ENCODE measurements around the gene PRG3. TPM values are rescaled to one million over a fixed set of nuclear protein-coding genes. Genes with fewer than 3 reads are reported as not detected.

Gene PRG3
- total and polyA plus RNA-seq, 2 donors (not counting 1 experiment from before 2014, with no cell fraction given) = not detected

- Histone ChIP-seq H3K4me1 (ENCODE audit: control insufficient read depth in 2 of 2, insufficient read depth in 2 of 2, low read length in 2 of 2) (no peaks in the 10 kb centered on the region), H3K9me3 (ENCODE audit: control extremely low read depth in 1 of 3, control insufficient read depth in 2 of 3, insufficient read depth in 1 of 3, low read length in 2 of 3) (no peaks in the 10 kb centered on the region), H2AFZ (ENCODE audit: insufficient read depth, low read depth, low read length, poor library complexity, severe bottlenecking) (no peak overlapping the region), H3K9ac (ENCODE audit: low read length) (no peak overlapping the region), H3K27ac (ENCODE audit: low read length in 2 of 2) (no peak overlapping the region), H3K36me3 (replicated peaks in 1 of 2; ENCODE audit: control extremely low read depth in 1 of 2, control insufficient read depth in 1 of 2, extremely low read depth in 1 of 2, insufficient read depth in 2 of 2, low read length in 1 of 2) (no peaks in the 10 kb centered on the region), H3K4me2 (replicated peaks; ENCODE audit: low read depth, low read length, poor library complexity, severe bottlenecking) (no peak overlapping the region), H4K20me1 (ENCODE audit: control insufficient read depth, insufficient read depth, low read length, poor library complexity, severe bottlenecking) (no peaks in the 10 kb centered on the region), H3K4me3 (ENCODE audit: control extremely low read depth in 1 of 5, extremely low read depth in 1 of 5, insufficient read depth in 1 of 5, low read depth in 2 of 5, low read length in 4 of 5) (no peak overlapping the region), H3K79me2 (ENCODE audit: control insufficient read depth, insufficient read depth, low read length) (no peaks in the 10 kb centered on the region), H3K27me3 (replicated peaks in 1 of 4; ENCODE audit: control extremely low read depth in 1 of 4, control insufficient read depth in 3 of 4, insufficient read depth in 4 of 4, low read length in 3 of 4) (peaks cover 0 to 2% (median under 1%) of the 10 kb centered on the region in 4 experiments)
- TF ChIP-seq EZH2 (IDR thresholded peaks at IDR 0.05; ENCODE audit: borderline replicate concordance, insufficient read depth, low read depth, low read length, poor library complexity, severe bottlenecking) (no peak), CTCF (IDR thresholded peaks at IDR 0.05) (no peak)
- no peak for DNase-seq
- Mint-ChIP-seq H3K27me3 (peaks cover 14% of the 10 kb centered on the region), H3K27ac (no peak overlapping the region), H3K9me3 (ENCODE audit: insufficient read depth) (no peaks in the 10 kb centered on the region), H3K4me1 (no peaks in the 10 kb centered on the region), H3K4me3 (no peak overlapping the region)
- ChIA-PET CTCF (interaction anchor here (0.8 to 0.9 kb wide), 2 partner anchors 23 to 90 kb away, joined by 3 to 4 read pairs; no protein-coding TSS in a partner anchor), POLR2A (no interaction called here)
- 72% methylated on average over 11 of the region's 19 CpGs for WGBS (ENCODE audit: insufficient coverage)
- ATAC-seq (ENCODE audit: low read depth) = no peak
- intact Hi-C loops (cut with micrococcal nuclease) = no loop called here
Measured at GRCh38 chr11:57368106-57368844, 12.7 kb downstream of the PRG3 start.

- Histone ChIP-seq H3K4me1 (ENCODE audit: control insufficient read depth in 2 of 2, insufficient read depth in 2 of 2, low read length in 2 of 2) (no peaks in the 10 kb centered on the region), H3K4me3 (ENCODE audit: control extremely low read depth in 1 of 5, extremely low read depth in 1 of 5, insufficient read depth in 1 of 5, low read depth in 2 of 5, low read length in 4 of 5) (no peak overlapping the region), H3K27me3 (replicated peaks in 1 of 4; ENCODE audit: control extremely low read depth in 1 of 4, control insufficient read depth in 3 of 4, insufficient read depth in 4 of 4, low read length in 3 of 4) (peaks cover 0 to 2% (median under 1%) of the 10 kb centered on the region in 4 experiments), H3K9me3 (ENCODE audit: control extremely low read depth in 1 of 3, control insufficient read depth in 2 of 3, insufficient read depth in 1 of 3, low read length in 2 of 3) (no peaks in the 10 kb centered on the region), H4K20me1 (ENCODE audit: control insufficient read depth, insufficient read depth, low read length, poor library complexity, severe bottlenecking) (no peaks in the 10 kb centered on the region), H3K27ac (ENCODE audit: low read length in 2 of 2) (no peak overlapping the region), H3K9ac (ENCODE audit: low read length) (no peak overlapping the region), H3K36me3 (replicated peaks in 1 of 2; ENCODE audit: control extremely low read depth in 1 of 2, control insufficient read depth in 1 of 2, extremely low read depth in 1 of 2, insufficient read depth in 2 of 2, low read length in 1 of 2) (no peaks in the 10 kb centered on the region), H3K4me2 (replicated peaks; ENCODE audit: low read depth, low read length, poor library complexity, severe bottlenecking) (no peak overlapping the region), H3K79me2 (ENCODE audit: control insufficient read depth, insufficient read depth, low read length) (no peaks in the 10 kb centered on the region), H2AFZ (ENCODE audit: insufficient read depth, low read depth, low read length, poor library complexity, severe bottlenecking) (no peak overlapping the region)
- ChIA-PET POLR2A (no interaction called here), CTCF (no interaction called here)
- DNase-seq (no peak), ATAC-seq (ENCODE audit: low read depth) (no peak)
- Mint-ChIP-seq H3K9me3 (ENCODE audit: insufficient read depth) (no peaks in the 10 kb centered on the region), H3K27me3 (peaks cover 24% of the 10 kb centered on the region), H3K4me3 (no peak overlapping the region), H3K4me1 (no peaks in the 10 kb centered on the region), H3K27ac (no peak overlapping the region)
- intact Hi-C loops (cut with micrococcal nuclease) = no loop called here
- 90% methylated on average over 6 of the region's 9 CpGs for WGBS (ENCODE audit: insufficient coverage)
- TF ChIP-seq EZH2 (IDR thresholded peaks at IDR 0.05; ENCODE audit: borderline replicate concordance, insufficient read depth, low read depth, low read length, poor library complexity, severe bottlenecking) (no peak), CTCF (IDR thresholded peaks at IDR 0.05) (no peak)
Measured at GRCh38 chr11:57364851-57365660, 15.9 kb downstream of the PRG3 start.

Measured in B cell (primary cell).